Right atrium auricular region (tissue), 2 donors: ENCODE data around the gene FOXD1. TPM values are rescaled to one million over a fixed set of nuclear protein-coding genes. Genes with fewer than 3 reads are reported as not detected.
"Not testable (repeated sequence)": the region's sequence is repeated elsewhere in the genome, so short reads cannot be mapped to it uniquely, and the experiment has no call there.

Experiments
- DNase-seq: peaks from one replicate; pipeline ENCODE4 v3.0.0-alpha.2; 2019; ENCODE audit warnings: low spot score
- H3K27ac ChIP-seq, 2 donors: fragments of 200-600 bp; sonication (generic); 1 replicate in 1 of 2; 2 replicates in 1 of 2; pipeline ENCODE4 v1.5.1; 2016 to 2019
- H3K27me3 ChIP-seq, 2 donors: fragments of 200-600 bp; sonication (generic); one replicate each; pipeline versions ENCODE4 v1.5.1 to v1.6.0; 2017 to 2019
- H3K36me3 ChIP-seq: fragments of 200-600 bp; sonication (generic); one replicate; pipeline ENCODE4 v1.5.1; 2016
- H3K4me1 ChIP-seq, 2 donors: fragments of 200-600 bp; sonication (generic); one replicate each; pipeline versions ENCODE4 v1.5.1 to v1.6.0; 2017 to 2019
- H3K4me3 ChIP-seq, 2 donors: fragments of 200-600 bp; sonication (generic); 1 replicate in 1 of 2; 2 replicates in 1 of 2; pipeline ENCODE4 v1.5.1; 2017 to 2019; ENCODE audit warnings: mild to moderate bottlenecking in 1 of 2, moderate library complexity in 1 of 2
- H3K9me3 ChIP-seq, 2 donors: fragments of 200-600 bp; sonication (generic); one replicate each; pipeline ENCODE4 v1.5.1; 2019
- CTCF ChIP-seq, 2 donors: fragments of 200-600 bp; sonication (generic); IDR thresholded peaks; one replicate each; pipeline ENCODE4 v1.5.1; 2019; ENCODE audit warnings: antibody characterized with exemption in 2 of 2
- total RNA-seq, 2 donors: library from RNA; depleted of rRNA; stranded (reverse); fragments of >200 nt; gene quantifications; one replicate each; pipeline ENCODE4 v1.1.0, GENCODE V29; 2016

Gene FOXD1
- total RNA-seq, 2 donors from 2014 or later = not detected

DNA sequence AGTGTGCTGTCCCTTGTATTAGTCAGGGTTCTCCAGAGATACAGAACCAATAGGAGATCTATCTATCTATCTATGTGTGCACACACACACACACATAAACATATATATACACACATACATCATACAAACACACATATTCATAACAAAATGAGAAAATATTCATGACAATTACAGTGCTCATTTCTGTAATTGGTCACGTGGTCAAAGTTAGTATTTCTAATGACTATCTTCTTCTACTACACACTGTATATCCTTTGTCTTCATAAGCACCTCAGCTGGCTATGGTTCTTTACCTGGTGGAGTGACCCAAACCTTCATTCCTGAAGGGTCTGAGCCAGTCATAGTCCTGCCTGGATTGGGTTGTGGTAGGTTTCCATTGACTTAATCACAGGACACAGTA lies 31.9 kb upstream of the FOXD1 start:
- H3K36me3 ChIP-seq = no peaks in the 10 kb centered on the region
- no peaks in the 10 kb centered on the region for H3K4me1 ChIP-seq
- no peak overlapping the region for H3K4me3 ChIP-seq
- no peak for DNase-seq
- H3K9me3 ChIP-seq = no peaks in the 10 kb centered on the region
- H3K27me3 ChIP-seq = no peaks in the 10 kb centered on the region
- no peak for TF ChIP-seq CTCF (IDR thresholded peaks at IDR 0.05)
- no peak overlapping the region for H3K27ac ChIP-seq

- no peak for DNase-seq
- no peak for TF ChIP-seq CTCF (IDR thresholded peaks at IDR 0.05)
- no peaks in the 10 kb centered on the region for H3K4me1 ChIP-seq
- no peaks in the 10 kb centered on the region for H3K9me3 ChIP-seq
- no peak overlapping the region for H3K27ac ChIP-seq
- H3K36me3 ChIP-seq = no peaks in the 10 kb centered on the region
- H3K4me3 ChIP-seq = no peak overlapping the region
- no peaks in the 10 kb centered on the region for H3K27me3 ChIP-seq
Observed at GRCh38 chr5:73472116-73472515, 23.5 kb upstream of the FOXD1 start.

GRCh38 chr5:73471654-73472053 lies 23.1 kb upstream of the FOXD1 start:
- Histone ChIP-seq H3K27me3 (no peaks in the 10 kb centered on the region), H3K4me3 (no peak overlapping the region), H3K4me1 (no peaks in the 10 kb centered on the region), H3K9me3 (no peaks in the 10 kb centered on the region), H3K27ac (no peak overlapping the region), H3K36me3 (no peaks in the 10 kb centered on the region)
- no peak for DNase-seq
- no peak for TF ChIP-seq CTCF (IDR thresholded peaks at IDR 0.05)

GRCh38 chr5:73469878-73470277 lies 21.3 kb upstream of the FOXD1 start:
- H3K27me3 ChIP-seq = no peaks in the 10 kb centered on the region
- DNase-seq = no peak
- no peak overlapping the region for H3K27ac ChIP-seq
- H3K36me3 ChIP-seq = no peaks in the 10 kb centered on the region
- TF ChIP-seq CTCF (IDR thresholded peaks at IDR 0.05) = no peak
- H3K4me3 ChIP-seq = no peak overlapping the region
- H3K4me1 ChIP-seq = no peaks in the 10 kb centered on the region
- no peaks in the 10 kb centered on the region for H3K9me3 ChIP-seq

- not testable (repeated sequence) for H3K9me3 ChIP-seq, H3K4me1 ChIP-seq, DNase-seq, H3K4me3 ChIP-seq, H3K36me3 ChIP-seq, H3K27ac ChIP-seq, H3K27me3 ChIP-seq
Observed at GRCh38 chr5:73468638-73469037, 20.1 kb upstream of the FOXD1 start.

- Histone ChIP-seq H3K36me3 (no peaks in the 10 kb centered on the region), H3K4me3 (no peak overlapping the region), H3K4me1 (peaks cover 0 to 4% of the 10 kb centered on the region in 2 donors), H3K27ac (no peak overlapping the region), H3K27me3 (no peaks in the 10 kb centered on the region), H3K9me3 (no peaks in the 10 kb centered on the region)
- no peak for TF ChIP-seq CTCF (IDR thresholded peaks at IDR 0.05)
- DNase-seq = no peak
Observed at GRCh38 chr5:73464016-73464745, 15.6 kb upstream of the FOXD1 start.
